22Rv1 (cell line): ENCODE results near the gene INPPL1.

Experiments used
- H3K27ac ChIP-seq: fragments of 450-650 bp; 2 replicates; pipeline ENCODE4 v1.5.1; 2017
- CTCF ChIP-seq: fragments of 450-650 bp; IDR thresholded peaks from 2 replicates; pipeline ENCODE4 v1.5.1; 2017; ENCODE audit warnings: mild to moderate bottlenecking
- ZFX ChIP-seq: fragments of 450-650 bp; IDR thresholded peaks from 2 replicates; pipeline ENCODE4 v1.6.1; 2017; ENCODE audit warnings: antibody characterized with exemption, borderline replicate concordance

INPPL1 gene

DNA sequence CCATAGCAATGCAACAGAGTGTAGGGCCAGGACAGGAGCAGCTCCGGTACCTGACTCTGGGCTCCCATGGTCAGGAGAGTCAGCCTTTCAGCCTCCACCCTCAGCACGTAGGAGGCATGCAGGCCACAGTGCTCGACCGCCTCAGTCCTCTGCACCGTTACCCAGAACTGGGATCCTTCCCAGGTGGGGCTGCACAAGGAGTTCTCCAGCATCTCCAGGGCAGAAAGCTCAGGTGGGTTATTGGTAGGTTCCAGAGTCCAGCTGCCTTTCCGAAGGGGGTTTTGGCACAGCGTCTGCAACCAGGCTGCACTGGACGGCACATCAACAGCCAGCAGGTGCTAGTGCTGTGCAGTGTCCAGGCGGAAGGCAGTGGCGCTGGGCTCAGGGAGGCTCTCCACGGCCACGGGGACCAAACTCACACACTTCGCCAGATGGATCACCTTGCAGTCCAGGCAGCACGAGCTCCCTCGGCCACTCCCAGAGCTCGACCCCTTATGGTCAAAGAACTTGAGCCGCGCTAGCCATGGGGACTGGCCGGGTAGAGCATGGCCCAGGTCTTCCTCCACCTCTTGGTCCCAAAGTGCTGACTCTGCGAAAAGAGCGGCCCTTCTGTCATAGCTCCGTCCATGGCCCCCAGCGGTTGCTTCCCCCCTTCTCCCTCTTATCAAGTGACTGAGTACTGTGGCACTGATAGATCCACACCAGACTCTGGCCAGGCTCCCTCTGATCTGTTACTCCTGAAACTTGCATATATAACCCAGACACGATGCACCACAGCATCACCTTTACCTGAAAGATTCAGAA lies 26.3 kb downstream of the INPPL1 start:
- no peak overlapping the region for H3K27ac ChIP-seq
- TF ChIP-seq CTCF, result no peak
- TF ChIP-seq ZFX, result no peak

- TF ChIP-seq CTCF (no peak), ZFX (no peak)
Measured at GRCh38 chr11:72251614-72252013, 27.0 kb downstream of the INPPL1 start.

GRCh38 chr11:72253392-72253791 lies 28.8 kb downstream of the INPPL1 start:
- TF ChIP-seq CTCF, result no peak
- TF ChIP-seq ZFX, result no peak
- H3K27ac ChIP-seq, result no peak overlapping the region

More at GRCh38 chr11:72251614-72252013, 27.0 kb downstream of the INPPL1 start:
- H3K27ac ChIP-seq, result no peak overlapping the region

GRCh38 chr11:72254299-72254993 lies 29.9 kb downstream of the INPPL1 start:
- TF ChIP-seq ZFX (no peak), CTCF (no peak)

GRCh38 chr11:72257570-72257969 lies 33.0 kb downstream of the INPPL1 start:
- no peak overlapping the region for H3K27ac ChIP-seq
- no peak for TF ChIP-seq ZFX
- no peak for TF ChIP-seq CTCF

More at GRCh38 chr11:72254299-72254993, 29.9 kb downstream of the INPPL1 start:
- no peak overlapping the region for H3K27ac ChIP-seq

DNA sequence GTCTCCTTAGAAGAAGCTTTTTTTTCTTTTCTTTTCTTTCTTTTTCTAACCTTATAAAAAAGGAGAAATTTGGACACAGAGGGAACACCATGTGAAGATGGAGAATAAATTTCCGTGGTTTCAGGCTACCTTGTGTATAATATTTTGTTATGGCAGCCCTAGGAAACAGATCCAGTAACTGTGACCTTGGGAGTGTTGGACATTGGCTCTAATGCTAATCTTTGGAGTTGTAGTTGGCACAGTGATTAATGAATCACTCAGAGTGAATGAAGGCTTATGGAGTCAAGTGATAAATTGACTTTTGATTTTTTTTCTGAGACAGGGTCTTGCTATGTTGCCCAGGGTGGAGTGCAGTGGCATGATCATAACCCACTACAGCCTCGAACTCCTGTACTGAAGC lies 34.9 kb downstream of the INPPL1 start:
- TF ChIP-seq CTCF, result no peak
- no peak for TF ChIP-seq ZFX
- no peak overlapping the region for H3K27ac ChIP-seq

GRCh38 chr11:72260574-72260973 lies 36.0 kb downstream of the INPPL1 start:
- H3K27ac ChIP-seq, result no peak overlapping the region
- TF ChIP-seq CTCF, result no peak
- TF ChIP-seq ZFX, result no peak
